ENCODE data around the gene BACE1-AS. TPM values are rescaled to one million over a fixed set of nuclear protein-coding genes. Genes with fewer than 3 reads are reported as not detected.

The BACE1-AS gene
- total and polyA plus RNA-seq, 2 of the 8 experiments (the other 6 are each of a cell fraction or from before 2014, with no cell fraction given) = 14.9 to 17.4 TPM

DNA sequence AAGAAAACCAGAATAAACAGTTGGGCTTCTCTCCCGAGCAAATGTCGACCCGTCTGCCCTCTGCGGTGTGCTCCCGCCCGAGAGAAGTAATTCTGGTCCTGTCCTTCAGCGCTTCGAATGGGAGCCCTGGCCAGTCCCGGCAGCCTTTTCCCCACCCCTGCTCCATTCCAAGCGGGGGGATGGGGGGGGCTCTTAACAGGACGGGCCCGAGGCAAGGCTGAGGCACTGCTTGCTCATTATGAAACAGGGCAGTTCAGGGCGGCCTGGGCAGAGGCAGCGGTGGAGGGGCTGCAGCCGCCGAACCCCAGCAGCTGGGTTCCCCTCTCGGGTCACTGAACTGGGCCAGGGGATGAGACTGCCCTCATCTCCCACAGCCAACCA lies 9.1 kb downstream of the BACE1-AS start (continued):
- TF ChIP-seq SIRT6 (IDR thresholded peaks at IDR 0.05; ENCODE audit: low read length) (no peak), CTCF (IDR thresholded peaks at IDR 0.05; ENCODE audit: control extremely low read depth in 1 of 3, insufficient read depth in 1 of 3, low read depth in 1 of 3, low read length in 3 of 3) (no peak)
